Calu3 (cell line): Measurements from ENCODE around the gene LRMDA. TPM values are rescaled to one million over a fixed set of nuclear protein-coding genes. Genes with fewer than 3 reads are reported as not detected.

ENCODE experiments used
- BruUV-seq: library from RNA; stranded (reverse); fragments of 400-500 nt; replicated peaks from 2 replicates; lab custom pipeline; 2021; lab: Mats Ljungman, UMichigan
- CTCF ChIA-PET: fragments of 300-600 bp; sonication (Branson Sonifier 250); formaldehyde crosslinking; loops from one replicate; lab custom pipeline; 2022; ENCODE audit warnings: antibody characterized with exemption; lab: Charles Lee
- DNase-seq: peaks from one replicate; pipeline ENCODE4 v3.0.0; 2022
- H3K27ac Mint-ChIP-seq: one replicate; pipeline ENCODE4 v1.8.0; 2022; ENCODE audit warnings: mixed read lengths; ENCODE audit not compliant: unreplicated experiment
- H3K27me3 Mint-ChIP-seq: one replicate; pipeline ENCODE4 v1.8.0; 2022; ENCODE audit warnings: mixed read lengths; ENCODE audit not compliant: unreplicated experiment
- H3K36me3 Mint-ChIP-seq: one replicate; pipeline ENCODE4 v1.8.0; 2022; ENCODE audit warnings: mild to moderate bottlenecking, moderate library complexity, mixed read lengths; ENCODE audit not compliant: insufficient read depth, unreplicated experiment
- H3K4me1 Mint-ChIP-seq: one replicate; pipeline ENCODE4 v1.8.0; 2022; ENCODE audit warnings: mild to moderate bottlenecking, low read depth, mixed read lengths; ENCODE audit not compliant: unreplicated experiment
- H3K4me3 Mint-ChIP-seq: one replicate; pipeline ENCODE4 v1.8.0; 2022; ENCODE audit warnings: mild to moderate bottlenecking, low read depth, moderate library complexity, mixed read lengths; ENCODE audit not compliant: unreplicated experiment
- H3K9me3 Mint-ChIP-seq: one replicate; pipeline ENCODE4 v1.8.0; 2022; ENCODE audit warnings: low read depth, mixed read lengths; ENCODE audit not compliant: unreplicated experiment
- intact Hi-C: fragments of 100-400 bp; cut with micrococcal nuclease; formaldehyde crosslinking; loops from one replicate; pipeline ENCODE4 v1.10.0; 2022; ENCODE audit not compliant: unreplicated experiment
- total RNA-seq: library from RNA; stranded (reverse); gene quantifications from 2 replicates; pipeline ENCODE4 v1.2.3, GENCODE V29; 2022
- TF ChIP-seq, protein P1 (sequence below): fragments of 200-600 bp; IDR thresholded peaks from one replicate; pipeline ENCODE4 v1.8.0; 2022; ENCODE audit warnings: antibody characterized with exemption; ENCODE audit not compliant: unreplicated experiment

Gene LRMDA
- total RNA-seq, 1 experiment from 2014 or later: 7.6 TPM

DNA sequence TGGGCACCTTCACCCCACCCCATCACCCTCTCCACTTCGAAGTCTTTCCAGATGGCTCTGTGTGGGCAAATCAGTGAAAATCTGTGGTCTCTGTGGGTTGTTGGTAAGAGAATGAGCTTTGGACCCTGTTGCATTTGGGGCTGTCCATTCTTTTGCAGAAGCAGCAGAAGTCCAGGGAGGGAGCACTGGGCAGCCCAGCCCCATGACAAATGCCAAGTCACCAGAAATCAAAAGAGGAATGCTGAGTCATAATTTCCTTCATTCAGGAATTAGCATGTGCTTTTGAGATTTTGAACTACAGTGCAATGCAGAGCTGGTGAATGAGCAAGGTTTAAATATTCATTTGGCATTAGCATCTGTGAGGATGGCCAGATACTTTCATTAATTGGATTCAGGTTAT, 556.2 kb downstream of the LRMDA start:
- intact Hi-C loops: no loop called here
- no peaks in the 10 kb centered on the region for H3K27me3 Mint-ChIP-seq
- no TSS peak for BruUV-seq
- no peak for DNase-seq
- H3K4me3 Mint-ChIP-seq: no peak overlapping the region
- TF ChIP-seq, protein P1, sequence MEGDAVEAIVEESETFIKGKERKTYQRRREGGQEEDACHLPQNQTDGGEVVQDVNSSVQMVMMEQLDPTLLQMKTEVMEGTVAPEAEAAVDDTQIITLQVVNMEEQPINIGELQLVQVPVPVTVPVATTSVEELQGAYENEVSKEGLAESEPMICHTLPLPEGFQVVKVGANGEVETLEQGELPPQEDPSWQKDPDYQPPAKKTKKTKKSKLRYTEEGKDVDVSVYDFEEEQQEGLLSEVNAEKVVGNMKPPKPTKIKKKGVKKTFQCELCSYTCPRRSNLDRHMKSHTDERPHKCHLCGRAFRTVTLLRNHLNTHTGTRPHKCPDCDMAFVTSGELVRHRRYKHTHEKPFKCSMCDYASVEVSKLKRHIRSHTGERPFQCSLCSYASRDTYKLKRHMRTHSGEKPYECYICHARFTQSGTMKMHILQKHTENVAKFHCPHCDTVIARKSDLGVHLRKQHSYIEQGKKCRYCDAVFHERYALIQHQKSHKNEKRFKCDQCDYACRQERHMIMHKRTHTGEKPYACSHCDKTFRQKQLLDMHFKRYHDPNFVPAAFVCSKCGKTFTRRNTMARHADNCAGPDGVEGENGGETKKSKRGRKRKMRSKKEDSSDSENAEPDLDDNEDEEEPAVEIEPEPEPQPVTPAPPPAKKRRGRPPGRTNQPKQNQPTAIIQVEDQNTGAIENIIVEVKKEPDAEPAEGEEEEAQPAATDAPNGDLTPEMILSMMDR: no peak
- CTCF ChIA-PET: interaction anchor here (0.9 kb wide), 1 partner anchor 50 kb away, joined by 3 read pairs; no protein-coding TSS in a partner anchor
- no peaks in the 10 kb centered on the region for H3K9me3 Mint-ChIP-seq
- H3K27ac Mint-ChIP-seq: no peak overlapping the region
- no peaks in the 10 kb centered on the region for H3K36me3 Mint-ChIP-seq
- no peaks in the 10 kb centered on the region for H3K4me1 Mint-ChIP-seq

DNA sequence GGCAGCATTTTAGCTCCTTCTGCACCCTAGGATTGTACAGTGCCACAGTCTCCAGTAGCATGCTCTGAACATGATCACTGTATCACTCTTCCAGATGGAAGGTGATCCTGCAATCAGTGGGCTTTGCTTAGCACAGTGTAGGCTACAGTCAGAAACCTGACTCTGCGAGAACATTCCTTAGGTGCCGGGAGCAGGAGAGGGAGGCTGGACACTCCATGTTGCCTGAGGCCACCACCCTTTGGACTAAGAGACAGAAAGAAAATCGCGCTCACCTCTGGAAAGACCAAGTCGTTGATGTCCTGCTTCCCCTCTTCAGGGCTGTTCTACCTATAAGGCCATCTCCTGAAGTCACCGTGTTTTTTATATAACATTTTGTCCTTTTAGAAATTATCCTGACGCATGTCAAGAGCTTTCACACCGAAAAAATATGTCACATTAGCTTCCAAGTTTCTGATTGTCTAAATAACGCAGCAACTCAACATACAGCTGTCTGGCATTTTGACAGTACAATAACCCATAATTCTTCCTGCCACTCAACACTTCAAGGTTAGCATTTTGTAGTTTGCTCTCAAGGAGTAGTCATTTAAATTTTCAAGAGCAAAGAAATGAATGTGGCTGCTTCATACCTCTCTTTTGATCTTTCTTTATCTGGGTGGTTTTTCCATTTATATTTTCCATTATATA, 563.1 kb downstream of the LRMDA start:
- Mint-ChIP-seq H3K27ac (no peak overlapping the region), H3K4me3 (no peak overlapping the region), H3K9me3 (no peaks in the 10 kb centered on the region), H3K27me3 (peaks cover 12% of the 10 kb centered on the region), H3K4me1 (no peaks in the 10 kb centered on the region), H3K36me3 (no peaks in the 10 kb centered on the region)
- CTCF ChIA-PET: no interaction called here
- BruUV-seq: no TSS peak
- DNase-seq: no peak
- intact Hi-C loops: no loop called here
- TF ChIP-seq, protein P1: no peak

DNA sequence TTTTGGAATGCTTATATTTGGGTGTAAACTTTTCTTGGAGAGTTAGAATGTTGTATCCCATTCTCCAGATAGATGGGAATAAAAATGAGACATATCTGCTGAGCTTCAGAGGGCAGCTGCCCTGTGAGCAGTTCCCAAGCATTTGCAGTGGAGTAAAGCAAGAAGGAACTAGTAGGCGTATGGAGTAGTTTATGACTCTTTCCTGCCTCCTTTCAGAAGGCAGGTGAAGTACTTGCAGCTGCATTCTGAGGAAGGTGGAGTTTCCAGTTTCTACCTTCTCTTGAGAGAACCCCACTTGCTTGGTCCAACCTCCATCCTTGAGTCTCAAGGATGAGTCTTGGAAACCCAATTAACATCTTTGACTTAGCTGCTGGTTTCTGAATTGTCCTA, 563.6 kb downstream of the LRMDA start:
- H3K36me3 Mint-ChIP-seq: no peaks in the 10 kb centered on the region
- H3K27ac Mint-ChIP-seq: no peak overlapping the region
- TF ChIP-seq, protein P1: no peak
- BruUV-seq: no TSS peak
- intact Hi-C loops: no loop called here
- H3K27me3 Mint-ChIP-seq: peaks cover 12% of the 10 kb centered on the region
- no peak overlapping the region for H3K4me3 Mint-ChIP-seq
- CTCF ChIA-PET: no interaction called here
- no peaks in the 10 kb centered on the region for H3K4me1 Mint-ChIP-seq
- no peaks in the 10 kb centered on the region for H3K9me3 Mint-ChIP-seq
- DNase-seq: no peak

DNA sequence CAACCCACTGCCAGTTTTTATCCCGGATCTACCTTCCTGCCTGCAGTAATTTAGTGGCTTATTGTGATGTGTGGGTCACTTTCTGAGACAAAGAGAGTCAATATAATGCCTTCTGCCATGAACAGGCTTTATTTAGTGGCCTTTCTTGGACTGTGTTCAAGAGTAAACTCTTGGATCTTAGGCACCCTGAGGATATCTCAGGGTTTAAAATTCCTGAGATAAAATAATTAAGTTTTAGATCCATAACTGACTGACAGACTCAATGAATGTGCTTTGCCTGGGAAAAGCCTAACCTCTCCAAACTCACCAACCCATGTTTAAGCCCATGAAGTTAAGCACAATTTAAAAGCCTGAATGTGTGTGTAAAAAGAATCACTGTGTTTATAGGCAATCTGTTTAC, 564.3 kb downstream of the LRMDA start:
- intact Hi-C loops: no loop called here
- TF ChIP-seq, protein P1: no peak
- CTCF ChIA-PET: no interaction called here
- peaks cover 12% of the 10 kb centered on the region for H3K27me3 Mint-ChIP-seq
- no peak overlapping the region for H3K27ac Mint-ChIP-seq
- no peaks in the 10 kb centered on the region for H3K9me3 Mint-ChIP-seq
- no peaks in the 10 kb centered on the region for H3K4me1 Mint-ChIP-seq
- H3K36me3 Mint-ChIP-seq: no peaks in the 10 kb centered on the region
- no peak for DNase-seq
- H3K4me3 Mint-ChIP-seq: no peak overlapping the region
- BruUV-seq: no TSS peak
